Measurements from ENCODE around the gene DUSP12. TPM values are rescaled to one million over a fixed set of nuclear protein-coding genes. Genes with fewer than 3 reads are reported as not detected.

The DUSP12 gene
- total and polyA plus RNA-seq, 9 of the 15 experiments (the other 6 are each of a cell fraction or from before 2014, with no cell fraction given) = 10.4 to 81.4 (median 43.6) TPM

GRCh38 chr1:161727256-161727924 lies 22.2 kb upstream of the DUSP12 start (continued):
- TF ChIP-seq, protein P1, sequence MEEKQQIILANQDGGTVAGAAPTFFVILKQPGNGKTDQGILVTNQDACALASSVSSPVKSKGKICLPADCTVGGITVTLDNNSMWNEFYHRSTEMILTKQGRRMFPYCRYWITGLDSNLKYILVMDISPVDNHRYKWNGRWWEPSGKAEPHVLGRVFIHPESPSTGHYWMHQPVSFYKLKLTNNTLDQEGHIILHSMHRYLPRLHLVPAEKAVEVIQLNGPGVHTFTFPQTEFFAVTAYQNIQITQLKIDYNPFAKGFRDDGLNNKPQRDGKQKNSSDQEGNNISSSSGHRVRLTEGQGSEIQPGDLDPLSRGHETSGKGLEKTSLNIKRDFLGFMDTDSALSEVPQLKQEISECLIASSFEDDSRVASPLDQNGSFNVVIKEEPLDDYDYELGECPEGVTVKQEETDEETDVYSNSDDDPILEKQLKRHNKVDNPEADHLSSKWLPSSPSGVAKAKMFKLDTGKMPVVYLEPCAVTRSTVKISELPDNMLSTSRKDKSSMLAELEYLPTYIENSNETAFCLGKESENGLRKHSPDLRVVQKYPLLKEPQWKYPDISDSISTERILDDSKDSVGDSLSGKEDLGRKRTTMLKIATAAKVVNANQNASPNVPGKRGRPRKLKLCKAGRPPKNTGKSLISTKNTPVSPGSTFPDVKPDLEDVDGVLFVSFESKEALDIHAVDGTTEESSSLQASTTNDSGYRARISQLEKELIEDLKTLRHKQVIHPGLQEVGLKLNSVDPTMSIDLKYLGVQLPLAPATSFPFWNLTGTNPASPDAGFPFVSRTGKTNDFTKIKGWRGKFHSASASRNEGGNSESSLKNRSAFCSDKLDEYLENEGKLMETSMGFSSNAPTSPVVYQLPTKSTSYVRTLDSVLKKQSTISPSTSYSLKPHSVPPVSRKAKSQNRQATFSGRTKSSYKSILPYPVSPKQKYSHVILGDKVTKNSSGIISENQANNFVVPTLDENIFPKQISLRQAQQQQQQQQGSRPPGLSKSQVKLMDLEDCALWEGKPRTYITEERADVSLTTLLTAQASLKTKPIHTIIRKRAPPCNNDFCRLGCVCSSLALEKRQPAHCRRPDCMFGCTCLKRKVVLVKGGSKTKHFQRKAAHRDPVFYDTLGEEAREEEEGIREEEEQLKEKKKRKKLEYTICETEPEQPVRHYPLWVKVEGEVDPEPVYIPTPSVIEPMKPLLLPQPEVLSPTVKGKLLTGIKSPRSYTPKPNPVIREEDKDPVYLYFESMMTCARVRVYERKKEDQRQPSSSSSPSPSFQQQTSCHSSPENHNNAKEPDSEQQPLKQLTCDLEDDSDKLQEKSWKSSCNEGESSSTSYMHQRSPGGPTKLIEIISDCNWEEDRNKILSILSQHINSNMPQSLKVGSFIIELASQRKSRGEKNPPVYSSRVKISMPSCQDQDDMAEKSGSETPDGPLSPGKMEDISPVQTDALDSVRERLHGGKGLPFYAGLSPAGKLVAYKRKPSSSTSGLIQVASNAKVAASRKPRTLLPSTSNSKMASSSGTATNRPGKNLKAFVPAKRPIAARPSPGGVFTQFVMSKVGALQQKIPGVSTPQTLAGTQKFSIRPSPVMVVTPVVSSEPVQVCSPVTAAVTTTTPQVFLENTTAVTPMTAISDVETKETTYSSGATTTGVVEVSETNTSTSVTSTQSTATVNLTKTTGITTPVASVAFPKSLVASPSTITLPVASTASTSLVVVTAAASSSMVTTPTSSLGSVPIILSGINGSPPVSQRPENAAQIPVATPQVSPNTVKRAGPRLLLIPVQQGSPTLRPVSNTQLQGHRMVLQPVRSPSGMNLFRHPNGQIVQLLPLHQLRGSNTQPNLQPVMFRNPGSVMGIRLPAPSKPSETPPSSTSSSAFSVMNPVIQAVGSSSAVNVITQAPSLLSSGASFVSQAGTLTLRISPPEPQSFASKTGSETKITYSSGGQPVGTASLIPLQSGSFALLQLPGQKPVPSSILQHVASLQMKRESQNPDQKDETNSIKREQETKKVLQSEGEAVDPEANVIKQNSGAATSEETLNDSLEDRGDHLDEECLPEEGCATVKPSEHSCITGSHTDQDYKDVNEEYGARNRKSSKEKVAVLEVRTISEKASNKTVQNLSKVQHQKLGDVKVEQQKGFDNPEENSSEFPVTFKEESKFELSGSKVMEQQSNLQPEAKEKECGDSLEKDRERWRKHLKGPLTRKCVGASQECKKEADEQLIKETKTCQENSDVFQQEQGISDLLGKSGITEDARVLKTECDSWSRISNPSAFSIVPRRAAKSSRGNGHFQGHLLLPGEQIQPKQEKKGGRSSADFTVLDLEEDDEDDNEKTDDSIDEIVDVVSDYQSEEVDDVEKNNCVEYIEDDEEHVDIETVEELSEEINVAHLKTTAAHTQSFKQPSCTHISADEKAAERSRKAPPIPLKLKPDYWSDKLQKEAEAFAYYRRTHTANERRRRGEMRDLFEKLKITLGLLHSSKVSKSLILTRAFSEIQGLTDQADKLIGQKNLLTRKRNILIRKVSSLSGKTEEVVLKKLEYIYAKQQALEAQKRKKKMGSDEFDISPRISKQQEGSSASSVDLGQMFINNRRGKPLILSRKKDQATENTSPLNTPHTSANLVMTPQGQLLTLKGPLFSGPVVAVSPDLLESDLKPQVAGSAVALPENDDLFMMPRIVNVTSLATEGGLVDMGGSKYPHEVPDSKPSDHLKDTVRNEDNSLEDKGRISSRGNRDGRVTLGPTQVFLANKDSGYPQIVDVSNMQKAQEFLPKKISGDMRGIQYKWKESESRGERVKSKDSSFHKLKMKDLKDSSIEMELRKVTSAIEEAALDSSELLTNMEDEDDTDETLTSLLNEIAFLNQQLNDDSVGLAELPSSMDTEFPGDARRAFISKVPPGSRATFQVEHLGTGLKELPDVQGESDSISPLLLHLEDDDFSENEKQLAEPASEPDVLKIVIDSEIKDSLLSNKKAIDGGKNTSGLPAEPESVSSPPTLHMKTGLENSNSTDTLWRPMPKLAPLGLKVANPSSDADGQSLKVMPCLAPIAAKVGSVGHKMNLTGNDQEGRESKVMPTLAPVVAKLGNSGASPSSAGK (IDR thresholded peaks at IDR 0.05) = peak; percentile 45; the same call in 1 of the 2 replicates
- TF ChIP-seq CAMTA2 (CRISPR knock-in tag; conservative IDR thresholded peaks at IDR 0.05) (no peak), ZFX (CRISPR knock-in tag; IDR thresholded peaks at IDR 0.05) (peak; percentile 92), MITF (IDR thresholded peaks at IDR 0.05) (no peak), SAP30 (IDR thresholded peaks at IDR 0.05; ENCODE audit: borderline replicate concordance, insufficient read depth, low read depth, low read length, poor library complexity, severe bottlenecking) (peak; percentile 53), ADNP (tag; IDR thresholded peaks at IDR 0.05) (no peak), KLF6 (CRISPR knock-in tag; IDR thresholded peaks at IDR 0.05; ENCODE audit: borderline replicate concordance) (0 out of 2 replicates have a peak, but pooled peaks have one; percentile 63), THRA (IDR thresholded peaks at IDR 0.05) (no peak)
- TF ChIP-seq, protein P2, sequence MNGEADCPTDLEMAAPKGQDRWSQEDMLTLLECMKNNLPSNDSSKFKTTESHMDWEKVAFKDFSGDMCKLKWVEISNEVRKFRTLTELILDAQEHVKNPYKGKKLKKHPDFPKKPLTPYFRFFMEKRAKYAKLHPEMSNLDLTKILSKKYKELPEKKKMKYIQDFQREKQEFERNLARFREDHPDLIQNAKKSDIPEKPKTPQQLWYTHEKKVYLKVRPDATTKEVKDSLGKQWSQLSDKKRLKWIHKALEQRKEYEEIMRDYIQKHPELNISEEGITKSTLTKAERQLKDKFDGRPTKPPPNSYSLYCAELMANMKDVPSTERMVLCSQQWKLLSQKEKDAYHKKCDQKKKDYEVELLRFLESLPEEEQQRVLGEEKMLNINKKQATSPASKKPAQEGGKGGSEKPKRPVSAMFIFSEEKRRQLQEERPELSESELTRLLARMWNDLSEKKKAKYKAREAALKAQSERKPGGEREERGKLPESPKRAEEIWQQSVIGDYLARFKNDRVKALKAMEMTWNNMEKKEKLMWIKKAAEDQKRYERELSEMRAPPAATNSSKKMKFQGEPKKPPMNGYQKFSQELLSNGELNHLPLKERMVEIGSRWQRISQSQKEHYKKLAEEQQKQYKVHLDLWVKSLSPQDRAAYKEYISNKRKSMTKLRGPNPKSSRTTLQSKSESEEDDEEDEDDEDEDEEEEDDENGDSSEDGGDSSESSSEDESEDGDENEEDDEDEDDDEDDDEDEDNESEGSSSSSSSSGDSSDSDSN (IDR thresholded peaks at IDR 0.05; ENCODE audit: borderline replicate concordance in 1 of 2, low read depth in 2 of 2, low read length in 2 of 2) = peak in 1 of 2 experiments; percentile 54; a peak in 2 of 4 replicates
